Liver (tissue), 9 donors: Measurements from ENCODE around the gene SEMA3E. TPM values are rescaled to one million over a fixed set of nuclear protein-coding genes. Genes with fewer than 3 reads are reported as not detected.

Source experiments
- DNase-seq: peaks from one replicate; pipeline ENCODE4 v3.0.0-alpha.2; 2017; ENCODE audit warnings: low spot score
- H3K27ac ChIP-seq, 2 donors: one replicate each; pipeline ENCODE4 v1.7.0; 2013; ENCODE audit warnings: inconsistent platforms in 2 of 2, low read length in 2 of 2, control low read depth in 1 of 2, low read depth in 1 of 2, mild to moderate bottlenecking in 1 of 2
- H3K27me3 ChIP-seq, 4 donors: one replicate each; pipeline versions ENCODE4 v1.6.1 to v1.7.0; 2013; ENCODE audit warnings: low read length in 3 of 4, inconsistent platforms in 1 of 4, mild to moderate bottlenecking in 1 of 4, moderate library complexity in 1 of 4; ENCODE audit not compliant: control insufficient read depth in 4 of 4, insufficient read depth in 4 of 4
- H3K36me3 ChIP-seq, 4 donors: one replicate each; pipeline versions ENCODE4 v1.6.1 to v1.7.0; 2013; ENCODE audit warnings: low read length in 3 of 4, mild to moderate bottlenecking in 3 of 4, low read depth in 1 of 4, moderate library complexity in 1 of 4; ENCODE audit not compliant: control insufficient read depth in 4 of 4, insufficient read depth in 3 of 4
- H3K4me1 ChIP-seq, 4 donors: one replicate each; pipeline versions ENCODE4 v1.6.1 to v1.7.0; 2013; ENCODE audit warnings: low read length in 3 of 4, mild to moderate bottlenecking in 3 of 4, moderate library complexity in 1 of 4; ENCODE audit not compliant: control insufficient read depth in 4 of 4, insufficient read depth in 4 of 4
- H3K4me3 ChIP-seq, 3 donors: one replicate each; pipeline versions ENCODE4 v1.6.1 to v1.7.0; 2013; ENCODE audit warnings: low read length in 3 of 3, control low read depth in 1 of 3, low read depth in 1 of 3, mild to moderate bottlenecking in 1 of 3
- H3K9ac ChIP-seq, 2 donors: one replicate each; pipeline ENCODE4 v1.7.0; 2013; ENCODE audit warnings: low read length in 2 of 2, mild to moderate bottlenecking in 2 of 2, moderate library complexity in 2 of 2, control low read depth in 1 of 2, low read depth in 1 of 2
- H3K9me3 ChIP-seq, 4 donors: one replicate each; pipeline versions ENCODE4 v1.6.1 to v1.7.0; 2013; ENCODE audit warnings: low read length in 3 of 4; ENCODE audit not compliant: control insufficient read depth in 4 of 4
- EGR1 ChIP-seq, 2 donors: IDR thresholded peaks; 2 replicates each; pipeline ENCODE4 v1.6.1; 2016 to 2018; ENCODE audit warnings: antibody characterized with exemption in 2 of 2, low read depth in 2 of 2
- FOXA1 ChIP-seq: IDR thresholded peaks from 2 replicates; pipeline ENCODE4 v1.6.1; 2016; ENCODE audit warnings: antibody characterized with exemption
- FOXA2 ChIP-seq: IDR thresholded peaks from 2 replicates; pipeline ENCODE4 v1.6.1; 2016; ENCODE audit warnings: antibody characterized with exemption
- GABPA ChIP-seq, 2 donors: IDR thresholded peaks in 1 of 2; conservative IDR thresholded peaks in 1 of 2; 2 replicates each; pipeline ENCODE4 v1.6.1; 2016; ENCODE audit warnings: antibody characterized with exemption in 2 of 2, mild to moderate bottlenecking in 1 of 2, moderate library complexity in 1 of 2
- HNF4A ChIP-seq, 2 donors: conservative IDR thresholded peaks; 2 replicates each; pipeline ENCODE4 v1.6.1; 2016; ENCODE audit warnings: antibody characterized with exemption in 2 of 2, mild to moderate bottlenecking in 2 of 2
- HNF4G ChIP-seq: IDR thresholded peaks from 2 replicates; pipeline ENCODE4 v1.6.1; 2016; ENCODE audit warnings: antibody characterized with exemption
- JUND ChIP-seq, 2 donors: IDR thresholded peaks; 2 replicates each; pipeline ENCODE4 v1.6.1; 2016; ENCODE audit warnings: antibody characterized with exemption in 2 of 2
- MAX ChIP-seq: IDR thresholded peaks from 2 replicates; pipeline ENCODE4 v1.6.1; 2016; ENCODE audit warnings: antibody characterized with exemption
- NR2F2 ChIP-seq: IDR thresholded peaks from 2 replicates; pipeline ENCODE4 v1.6.1; 2016; ENCODE audit warnings: antibody characterized with exemption
- RAD21 ChIP-seq, 2 donors: IDR thresholded peaks; 2 replicates each; pipeline ENCODE4 v1.6.1; 2016; ENCODE audit warnings: antibody characterized with exemption in 2 of 2, mild to moderate bottlenecking in 2 of 2
- RXRA ChIP-seq, 2 donors: IDR thresholded peaks; 2 replicates each; pipeline ENCODE4 v1.6.1; 2017 to 2018; ENCODE audit warnings: antibody characterized with exemption in 2 of 2, mild to moderate bottlenecking in 1 of 2
- SP1 ChIP-seq: IDR thresholded peaks from 2 replicates; pipeline ENCODE4 v1.6.1; 2018; ENCODE audit warnings: antibody characterized with exemption, mild to moderate bottlenecking
- TAF1 ChIP-seq: conservative IDR thresholded peaks from 2 replicates; pipeline ENCODE4 v1.6.1; 2016; ENCODE audit warnings: antibody characterized with exemption, mild to moderate bottlenecking
- WGBS: extraction: QIAGEN DNeasy Blood & Tissue Kit; methylation state at CpG from one replicate; pipeline ENCODE4 v1.1.7; 2013; 5-methylcytosine and 5-hydroxymethylcytosine counted together
- polyA plus RNA-seq, 2 donors: library from polyadenylated mRNA; stranded (reverse) in 1 of 2; unstranded in 1 of 2; fragments of 200-250 nt in 1 of 2; fragments of >200 nt in 1 of 2; fragmentation: Nextera tagmentation in 1 of 2; extraction: Ambion mirVana in 1 of 2; gene quantifications; one replicate each; pipeline versions ENCODE4 v1.2.1 to v1.2.3, GENCODE V29; 2013 to 2015
- total RNA-seq, 2 donors: library from RNA; depleted of rRNA; stranded (reverse); fragments of >200 nt; gene quantifications; one replicate each; pipeline ENCODE4 v1.2.3, GENCODE V29; 2014
- TF ChIP-seq, protein P1 (sequence below): IDR thresholded peaks from 2 replicates; pipeline ENCODE4 v1.6.1; 2016; ENCODE audit warnings: antibody characterized with exemption, mild to moderate bottlenecking
- TF ChIP-seq, protein P2 (sequence below): fragments of 150-350 bp; IDR thresholded peaks from 2 replicates; pipeline ENCODE4 v1.5.1; 2017; ENCODE audit warnings: improper control_type of control experiment, low read depth, low read length; ENCODE audit not compliant: missing input control
- TF ChIP-seq, protein P3 (sequence below): IDR thresholded peaks from 2 replicates; pipeline ENCODE4 v1.6.1; 2016; ENCODE audit warnings: antibody characterized with exemption
- TF ChIP-seq, protein P4 (sequence below): IDR thresholded peaks from 2 replicates; pipeline ENCODE4 v1.6.1; 2016; ENCODE audit warnings: antibody characterized with exemption
- donor health status: healthy.
- donor health status: healthy.
- donor health status: healthy.
- donor health status: healthy.
- donor health status: healthy.

SEMA3E gene
- total and polyA plus RNA-seq, 4 donors = 0.20 to 1.2 (median 0.59) TPM; not detected in 1

DNA sequence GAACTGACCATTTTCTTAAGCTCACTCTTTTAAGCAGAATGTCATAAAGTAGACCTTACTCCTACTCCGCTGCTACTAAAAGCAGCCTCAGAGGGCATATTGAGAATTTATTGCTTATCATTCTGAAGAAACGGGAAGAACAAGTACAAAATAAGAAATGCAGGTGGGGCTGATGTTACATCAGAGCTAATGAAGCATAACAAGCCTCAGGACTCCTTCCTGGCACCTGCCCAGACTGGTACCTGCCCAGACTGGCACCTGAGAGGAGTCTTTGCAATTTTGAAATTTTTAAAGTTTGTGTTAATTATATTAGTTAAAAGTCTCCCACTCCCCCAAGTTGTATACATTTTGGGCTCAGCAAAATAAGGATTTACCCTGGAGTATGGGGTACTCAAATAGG lies 162.4 kb downstream of the SEMA3E start:
- 68% methylated on average over 2 of the region's 2 CpGs for WGBS
- Histone ChIP-seq H3K27me3 (peaks cover 0 to 2% (median 0%) of the 10 kb centered on the region in 4 donors), H3K36me3 (no peaks in the 10 kb centered on the region), H3K4me3 (no peak overlapping the region), H3K4me1 (no peaks in the 10 kb centered on the region), H3K9ac (no peak overlapping the region), H3K9me3 (no peaks in the 10 kb centered on the region), H3K27ac (no peak overlapping the region)
- no peak for TF ChIP-seq JUND (IDR thresholded peaks at IDR 0.05)
- TF ChIP-seq TAF1 = no peak
- no peak for TF ChIP-seq HNF4G
- TF ChIP-seq FOXA2 = no peak
- TF ChIP-seq, protein P1, sequence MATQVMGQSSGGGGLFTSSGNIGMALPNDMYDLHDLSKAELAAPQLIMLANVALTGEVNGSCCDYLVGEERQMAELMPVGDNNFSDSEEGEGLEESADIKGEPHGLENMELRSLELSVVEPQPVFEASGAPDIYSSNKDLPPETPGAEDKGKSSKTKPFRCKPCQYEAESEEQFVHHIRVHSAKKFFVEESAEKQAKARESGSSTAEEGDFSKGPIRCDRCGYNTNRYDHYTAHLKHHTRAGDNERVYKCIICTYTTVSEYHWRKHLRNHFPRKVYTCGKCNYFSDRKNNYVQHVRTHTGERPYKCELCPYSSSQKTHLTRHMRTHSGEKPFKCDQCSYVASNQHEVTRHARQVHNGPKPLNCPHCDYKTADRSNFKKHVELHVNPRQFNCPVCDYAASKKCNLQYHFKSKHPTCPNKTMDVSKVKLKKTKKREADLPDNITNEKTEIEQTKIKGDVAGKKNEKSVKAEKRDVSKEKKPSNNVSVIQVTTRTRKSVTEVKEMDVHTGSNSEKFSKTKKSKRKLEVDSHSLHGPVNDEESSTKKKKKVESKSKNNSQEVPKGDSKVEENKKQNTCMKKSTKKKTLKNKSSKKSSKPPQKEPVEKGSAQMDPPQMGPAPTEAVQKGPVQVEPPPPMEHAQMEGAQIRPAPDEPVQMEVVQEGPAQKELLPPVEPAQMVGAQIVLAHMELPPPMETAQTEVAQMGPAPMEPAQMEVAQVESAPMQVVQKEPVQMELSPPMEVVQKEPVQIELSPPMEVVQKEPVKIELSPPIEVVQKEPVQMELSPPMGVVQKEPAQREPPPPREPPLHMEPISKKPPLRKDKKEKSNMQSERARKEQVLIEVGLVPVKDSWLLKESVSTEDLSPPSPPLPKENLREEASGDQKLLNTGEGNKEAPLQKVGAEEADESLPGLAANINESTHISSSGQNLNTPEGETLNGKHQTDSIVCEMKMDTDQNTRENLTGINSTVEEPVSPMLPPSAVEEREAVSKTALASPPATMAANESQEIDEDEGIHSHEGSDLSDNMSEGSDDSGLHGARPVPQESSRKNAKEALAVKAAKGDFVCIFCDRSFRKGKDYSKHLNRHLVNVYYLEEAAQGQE = no peak
- no peak for TF ChIP-seq RAD21 (IDR thresholded peaks at IDR 0.05)
- TF ChIP-seq, protein P2, sequence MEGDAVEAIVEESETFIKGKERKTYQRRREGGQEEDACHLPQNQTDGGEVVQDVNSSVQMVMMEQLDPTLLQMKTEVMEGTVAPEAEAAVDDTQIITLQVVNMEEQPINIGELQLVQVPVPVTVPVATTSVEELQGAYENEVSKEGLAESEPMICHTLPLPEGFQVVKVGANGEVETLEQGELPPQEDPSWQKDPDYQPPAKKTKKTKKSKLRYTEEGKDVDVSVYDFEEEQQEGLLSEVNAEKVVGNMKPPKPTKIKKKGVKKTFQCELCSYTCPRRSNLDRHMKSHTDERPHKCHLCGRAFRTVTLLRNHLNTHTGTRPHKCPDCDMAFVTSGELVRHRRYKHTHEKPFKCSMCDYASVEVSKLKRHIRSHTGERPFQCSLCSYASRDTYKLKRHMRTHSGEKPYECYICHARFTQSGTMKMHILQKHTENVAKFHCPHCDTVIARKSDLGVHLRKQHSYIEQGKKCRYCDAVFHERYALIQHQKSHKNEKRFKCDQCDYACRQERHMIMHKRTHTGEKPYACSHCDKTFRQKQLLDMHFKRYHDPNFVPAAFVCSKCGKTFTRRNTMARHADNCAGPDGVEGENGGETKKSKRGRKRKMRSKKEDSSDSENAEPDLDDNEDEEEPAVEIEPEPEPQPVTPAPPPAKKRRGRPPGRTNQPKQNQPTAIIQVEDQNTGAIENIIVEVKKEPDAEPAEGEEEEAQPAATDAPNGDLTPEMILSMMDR = no peak
- TF ChIP-seq EGR1 (IDR thresholded peaks at IDR 0.05; ENCODE audit: low read depth in 2 of 2) = no peak
- no peak for TF ChIP-seq NR2F2
- no peak for TF ChIP-seq SP1
- no peak for TF ChIP-seq FOXA1
- TF ChIP-seq, protein P3, sequence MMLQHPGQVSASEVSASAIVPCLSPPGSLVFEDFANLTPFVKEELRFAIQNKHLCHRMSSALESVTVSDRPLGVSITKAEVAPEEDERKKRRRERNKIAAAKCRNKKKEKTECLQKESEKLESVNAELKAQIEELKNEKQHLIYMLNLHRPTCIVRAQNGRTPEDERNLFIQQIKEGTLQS = no peak
- TF ChIP-seq RXRA (IDR thresholded peaks at IDR 0.05) = no peak
- TF ChIP-seq HNF4A (conservative IDR thresholded peaks at IDR 0.05) = no peak
- DNase-seq = no peak

DNA sequence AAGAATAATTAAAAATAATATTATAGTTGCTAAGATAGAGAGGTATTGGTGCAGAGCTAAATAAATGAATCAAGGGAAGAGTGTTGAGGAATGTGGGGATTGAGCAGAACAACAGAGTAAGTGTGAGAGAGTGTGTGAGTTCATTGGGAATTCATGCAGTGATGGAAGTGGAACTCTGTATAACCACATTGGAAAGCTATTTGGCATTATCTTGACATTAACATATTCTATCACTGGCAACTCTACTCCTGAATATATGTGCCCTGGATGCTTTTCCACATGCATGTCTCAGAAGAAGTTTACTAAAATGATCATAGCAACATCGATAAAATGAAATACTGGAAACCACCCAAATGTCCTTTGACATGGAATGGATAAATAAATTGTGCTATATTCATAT lies 164.1 kb downstream of the SEMA3E start:
- Histone ChIP-seq H3K9me3 (no peaks in the 10 kb centered on the region), H3K36me3 (no peaks in the 10 kb centered on the region), H3K27me3 (no peaks in the 10 kb centered on the region), H3K9ac (no peak overlapping the region), H3K27ac (no peak overlapping the region), H3K4me3 (no peak overlapping the region), H3K4me1 (no peaks in the 10 kb centered on the region)
- no peak for TF ChIP-seq NR2F2
- TF ChIP-seq GABPA (IDR thresholded peaks at IDR 0.05 in 1 of 2, conservative IDR thresholded peaks at IDR 0.05 in 1 of 2) = no peak
- TF ChIP-seq, protein P1 = no peak
- TF ChIP-seq, protein P4, sequence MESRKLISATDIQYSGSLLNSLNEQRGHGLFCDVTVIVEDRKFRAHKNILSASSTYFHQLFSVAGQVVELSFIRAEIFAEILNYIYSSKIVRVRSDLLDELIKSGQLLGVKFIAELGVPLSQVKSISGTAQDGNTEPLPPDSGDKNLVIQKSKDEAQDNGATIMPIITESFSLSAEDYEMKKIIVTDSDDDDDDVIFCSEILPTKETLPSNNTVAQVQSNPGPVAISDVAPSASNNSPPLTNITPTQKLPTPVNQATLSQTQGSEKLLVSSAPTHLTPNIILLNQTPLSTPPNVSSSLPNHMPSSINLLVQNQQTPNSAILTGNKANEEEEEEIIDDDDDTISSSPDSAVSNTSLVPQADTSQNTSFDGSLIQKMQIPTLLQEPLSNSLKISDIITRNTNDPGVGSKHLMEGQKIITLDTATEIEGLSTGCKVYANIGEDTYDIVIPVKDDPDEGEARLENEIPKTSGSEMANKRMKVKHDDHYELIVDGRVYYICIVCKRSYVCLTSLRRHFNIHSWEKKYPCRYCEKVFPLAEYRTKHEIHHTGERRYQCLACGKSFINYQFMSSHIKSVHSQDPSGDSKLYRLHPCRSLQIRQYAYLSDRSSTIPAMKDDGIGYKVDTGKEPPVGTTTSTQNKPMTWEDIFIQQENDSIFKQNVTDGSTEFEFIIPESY = no peak
- no peak for TF ChIP-seq HNF4G
- no peak for TF ChIP-seq EGR1 (IDR thresholded peaks at IDR 0.05; ENCODE audit: low read depth in 2 of 2)
- TF ChIP-seq MAX = no peak
- no peak for TF ChIP-seq HNF4A (conservative IDR thresholded peaks at IDR 0.05)
- DNase-seq = no peak
- WGBS = 84% methylated on average over 1 of the region's 1 CpG
